MCF 10A (cell line): ENCODE data around the gene GJD2. TPM values are rescaled to one million over a fixed set of nuclear protein-coding genes. Genes with fewer than 3 reads are reported as not detected.

Experiments used
- BruUV-seq: library from RNA; stranded (reverse); fragments of 400-500 nt; replicated peaks from 2 replicates; lab custom pipeline; 2021; lab: Mats Ljungman, UMichigan
- CTCF ChIA-PET: fragments of 300-600 bp; sonication (Branson Sonifier 250); formaldehyde crosslinking; extraction: SDS; loops from one replicate; lab custom pipeline; 2021; ENCODE audit warnings: antibody characterized with exemption, inconsistent platforms; lab: Yijun Ruan, JAX
- POLR2A ChIA-PET: fragments of 300-600, 350-650 bp; sonication (Branson Sonifier 250); formaldehyde crosslinking; extraction: SDS; loops from one replicate; lab custom pipeline; 2020; ENCODE audit warnings: antibody characterized with exemption, inconsistent platforms; lab: Yijun Ruan, JAX
- DNase-seq: peaks from one replicate; pipeline ENCODE4 v3.0.0-alpha.2; 2018; ENCODE audit not compliant: unreplicated experiment
- H3K27ac Mint-ChIP-seq: one replicate; pipeline ENCODE4 v1.8.0; 2022; ENCODE audit warnings: mild to moderate bottlenecking, low read depth, mixed read lengths; ENCODE audit not compliant: unreplicated experiment
- H3K27me3 Mint-ChIP-seq: one replicate; pipeline ENCODE4 v1.8.0; 2022; ENCODE audit warnings: mixed read lengths; ENCODE audit not compliant: insufficient read depth, unreplicated experiment
- H3K36me3 Mint-ChIP-seq: one replicate; pipeline ENCODE4 v1.8.0; 2022; ENCODE audit warnings: mild to moderate bottlenecking, moderate library complexity, mixed read lengths; ENCODE audit not compliant: insufficient read depth, unreplicated experiment
- H3K4me1 Mint-ChIP-seq: one replicate; pipeline ENCODE4 v1.8.0; 2022; ENCODE audit warnings: mixed read lengths; ENCODE audit not compliant: insufficient read depth, unreplicated experiment
- H3K4me3 Mint-ChIP-seq: one replicate; pipeline ENCODE4 v1.8.0; 2022; ENCODE audit warnings: mild to moderate bottlenecking, moderate library complexity, mixed read lengths; ENCODE audit not compliant: unreplicated experiment
- H3K9me3 Mint-ChIP-seq: one replicate; pipeline ENCODE4 v1.8.0; 2022; ENCODE audit warnings: mixed read lengths; ENCODE audit not compliant: unreplicated experiment
- CTCF ChIP-seq: fragments of 200-600 bp; IDR thresholded peaks from one replicate; pipeline ENCODE4 v1.8.0; 2022; ENCODE audit warnings: antibody characterized with exemption, mild to moderate bottlenecking; ENCODE audit not compliant: unreplicated experiment
- intact Hi-C: fragments of 100-400 bp; cut with micrococcal nuclease; formaldehyde crosslinking; loops from 2 replicates; pipeline ENCODE4 v1.14.1; 2022
- total RNA-seq: library from RNA; stranded (reverse); gene quantifications from 2 replicates; pipeline ENCODE4 v1.2.3, GENCODE V29; 2022

GJD2 gene
- total RNA-seq, 1 experiment from 2014 or later = not detected

GRCh38 chr15:34713635-34714034 lies 41.2 kb downstream of the GJD2 start:
- Mint-ChIP-seq H3K9me3 (no peaks in the 10 kb centered on the region), H3K4me1 (no peaks in the 10 kb centered on the region), H3K36me3 (no peaks in the 10 kb centered on the region), H3K27ac (no peak overlapping the region), H3K27me3 (peaks cover 16% of the 10 kb centered on the region), H3K4me3 (no peak overlapping the region)
- BruUV-seq = no TSS peak
- intact Hi-C loops = no loop called here
- no peak for DNase-seq
- TF ChIP-seq CTCF = no peak
- ChIA-PET CTCF (interaction anchor here (1.1 to 2.6 kb wide), 5 partner anchors 10 to 231 kb away, joined by 3 to 9 read pairs (median 5); no protein-coding TSS in a partner anchor), POLR2A (no interaction called here)

- Mint-ChIP-seq H3K9me3 (no peaks in the 10 kb centered on the region), H3K4me3 (no peak overlapping the region), H3K27ac (no peak overlapping the region), H3K36me3 (no peaks in the 10 kb centered on the region), H3K4me1 (no peaks in the 10 kb centered on the region), H3K27me3 (peaks cover 16% of the 10 kb centered on the region)
- CTCF ChIA-PET = interaction anchor here (0.7 to 2.7 kb wide), 14 partner anchors 9 to 218 kb away, joined by 3 to 28 read pairs (median 6); no protein-coding TSS in a partner anchor
- DNase-seq = no peak
- no peak for TF ChIP-seq CTCF
- intact Hi-C loops = loop anchor here (5.0 to 10.0 kb wide), 2 partner anchors 88 to 145 kb away; no protein-coding TSS in a partner anchor
- BruUV-seq = no TSS peak
- POLR2A ChIA-PET = no interaction called here
These were observed 44.9 kb downstream of the GJD2 start for GRCh38 chr15:34709866-34710265.

GRCh38 chr15:34708422-34708821 lies 46.4 kb downstream of the GJD2 start:
- Mint-ChIP-seq H3K36me3 (no peaks in the 10 kb centered on the region), H3K27ac (no peak overlapping the region), H3K9me3 (no peaks in the 10 kb centered on the region), H3K27me3 (peaks cover 11% of the 10 kb centered on the region), H3K4me3 (no peak overlapping the region), H3K4me1 (no peaks in the 10 kb centered on the region)
- intact Hi-C loops = loop anchor here (1.0 to 10.0 kb wide), 3 partner anchors 86 to 212 kb away; no protein-coding TSS in a partner anchor
- peak; percentile 61 for DNase-seq
- ChIA-PET POLR2A (interaction anchor here (0.7 to 1.0 kb wide), 2 partner anchors 11 to 12 kb away, joined by 3 read pairs; no protein-coding TSS in a partner anchor), CTCF (interaction anchor here (0.6 to 2.7 kb wide), 44 partner anchors 9 to 1282 kb away, joined by 3 to 28 read pairs (median 5); no protein-coding TSS in a partner anchor)
- no TSS peak for BruUV-seq
- peak; percentile 76 for TF ChIP-seq CTCF

GRCh38 chr15:34701536-34701935 lies 53.3 kb downstream of the GJD2 start:
- no peak for DNase-seq
- no peaks in the 10 kb centered on the region for H3K4me1 Mint-ChIP-seq
- no peak overlapping the region for H3K27ac Mint-ChIP-seq
- H3K27me3 Mint-ChIP-seq = no peaks in the 10 kb centered on the region
- H3K36me3 Mint-ChIP-seq = no peaks in the 10 kb centered on the region
- POLR2A ChIA-PET = interaction anchor here (1.5 kb wide), 1 partner anchor 10 kb away, joined by 5 read pairs; no protein-coding TSS in a partner anchor
- CTCF ChIA-PET = no interaction called here
- intact Hi-C loops = loop anchor here (10.0 kb wide), 1 partner anchor 153 kb away; no protein-coding TSS in a partner anchor
- H3K4me3 Mint-ChIP-seq = no peak overlapping the region
- TF ChIP-seq CTCF = no peak
- H3K9me3 Mint-ChIP-seq = no peaks in the 10 kb centered on the region
- BruUV-seq = no TSS peak

Other genes starting within 250 kb of the GJD2 start
- gene GOLGA8B, start 171.3 kb downstream of the GJD2 start, total RNA-seq = 176 and 233 TPM in 2 replicates
- not detected in 2 replicates for gene ACTC1, start 40.6 kb upstream of the GJD2 start, total RNA-seq
- gene AQR, start 214.7 kb upstream of the GJD2 start, total RNA-seq = 26.5 and 33.1 TPM in 2 replicates
- gene ZNF770, start 233.3 kb upstream of the GJD2 start, total RNA-seq = 61.0 and 73.6 TPM in 2 replicates